B cell (primary cell): ENCODE data around the gene ITGB1. TPM values are rescaled to one million over a fixed set of nuclear protein-coding genes. Genes with fewer than 3 reads are reported as not detected.

Source experiments
- ATAC-seq: fragments of 200-7000 bp; cut with Tn5 transposase; one replicate; pipeline ENCODE4 v1.10.0; 2021; ENCODE audit warnings: low read depth, mild to moderate bottlenecking, moderate number of reproducible peaks, moderate library complexity
- CTCF ChIA-PET: fragments of 350-600 bp; sonication (Branson Sonifier 250); formaldehyde crosslinking; loops from one replicate; lab custom pipeline; 2021; ENCODE audit warnings: antibody characterized with exemption, inconsistent platforms; lab: Charles Lee
- POLR2A ChIA-PET: fragments of 350-600 bp; sonication (Branson Sonifier 250); formaldehyde crosslinking; loops from one replicate; lab custom pipeline; 2021; ENCODE audit warnings: antibody characterized with exemption; lab: Charles Lee
- DNase-seq: peaks from one replicate; pipeline ENCODE4 v3.0.0; 2013
- H2AFZ ChIP-seq: 2 replicates; pipeline ENCODE4 v1.6.1; 2012; ENCODE audit warnings: mild to moderate bottlenecking, low read depth, low read length; ENCODE audit not compliant: insufficient read depth, poor library complexity, severe bottlenecking
- H3K27ac ChIP-seq, 2 donors: 1 replicate in 1 of 2; 2 replicates in 1 of 2; pipeline ENCODE4 v1.5.1; 2012 to 2013; ENCODE audit warnings: low read length in 2 of 2, mild to moderate bottlenecking in 2 of 2, moderate library complexity in 1 of 2
- H3K27me3 ChIP-seq, 4 experiments: fragments of 200-600 bp in 1 of 4; sonication (generic) in 1 of 4; replicated peaks in 1 of 4; 1 replicate in 2 of 4; 2 replicates in 2 of 4; pipeline versions ENCODE4 v1.6.1 to v1.7.0; 2013 to 2016; ENCODE audit warnings: low read length in 3 of 4, mild to moderate bottlenecking in 2 of 4, mixed read lengths in 1 of 4, moderate library complexity in 1 of 4; ENCODE audit not compliant: insufficient read depth in 4 of 4, control insufficient read depth in 3 of 4; ENCODE audit errors: control extremely low read depth in 1 of 4
- H3K36me3 ChIP-seq, 2 experiments: replicated peaks in 1 of 2; 1 replicate in 1 of 2; 2 replicates in 1 of 2; pipeline versions ENCODE4 v1.6.1 to v1.7.1; 2013; ENCODE audit warnings: low read length in 1 of 2; ENCODE audit not compliant: insufficient read depth in 2 of 2, control insufficient read depth in 1 of 2; ENCODE audit errors: control extremely low read depth in 1 of 2, extremely low read depth in 1 of 2
- H3K4me1 ChIP-seq, 2 donors: fragments of 200-600 bp in 1 of 2; sonication (generic) in 1 of 2; 1 replicate in 1 of 2; 2 replicates in 1 of 2; pipeline versions ENCODE4 v1.5.1 to v1.6.1; 2013 to 2017; ENCODE audit warnings: low read length in 2 of 2; ENCODE audit not compliant: control insufficient read depth in 2 of 2, insufficient read depth in 2 of 2
- H3K4me2 ChIP-seq: replicated peaks from 2 replicates; pipeline ENCODE3; 2012; ENCODE audit warnings: mild to moderate bottlenecking, low read depth, low read length; ENCODE audit not compliant: poor library complexity, severe bottlenecking
- H3K4me3 ChIP-seq, 5 experiments: fragments of 200-600 bp in 1 of 5; sonication (generic) in 1 of 5; 1 replicate in 3 of 5; 2 replicates in 2 of 5; pipeline versions ENCODE4 v1.5.1 to v1.7.0; 2011 to 2016; ENCODE audit warnings: low read length in 4 of 5, mild to moderate bottlenecking in 4 of 5, low read depth in 2 of 5, control low read depth in 1 of 5, moderate library complexity in 1 of 5; ENCODE audit not compliant: insufficient read depth in 1 of 5; ENCODE audit errors: control extremely low read depth in 1 of 5, extremely low read depth in 1 of 5
- H3K79me2 ChIP-seq: fragments of 200-600 bp; sonication (generic); one replicate; pipeline ENCODE4 v1.6.0; 2016; ENCODE audit warnings: low read length; ENCODE audit not compliant: control insufficient read depth, insufficient read depth
- H3K9ac ChIP-seq: fragments of 200-600 bp; sonication (generic); 2 replicates; pipeline ENCODE4 v1.6.1; 2017; ENCODE audit warnings: mild to moderate bottlenecking, low read length, moderate library complexity
- H3K9me3 ChIP-seq, 3 donors: one replicate each; pipeline versions ENCODE4 v1.6.1 to v1.7.1; 2013; ENCODE audit warnings: low read length in 2 of 3; ENCODE audit not compliant: control insufficient read depth in 2 of 3, insufficient read depth in 1 of 3; ENCODE audit errors: control extremely low read depth in 1 of 3
- H4K20me1 ChIP-seq: 2 replicates; pipeline ENCODE4 v1.6.0; 2012; ENCODE audit warnings: mild to moderate bottlenecking, low read length; ENCODE audit not compliant: insufficient read depth, control insufficient read depth, poor library complexity, severe bottlenecking
- H3K27ac Mint-ChIP-seq: one replicate; pipeline ENCODE4 v1.8.0; 2021; ENCODE audit warnings: mixed read lengths
- H3K27me3 Mint-ChIP-seq: one replicate; pipeline ENCODE4 v1.8.0; 2021; ENCODE audit warnings: mixed read lengths
- H3K4me1 Mint-ChIP-seq: one replicate; pipeline ENCODE4 v1.8.0; 2021; ENCODE audit warnings: mixed read lengths
- H3K4me3 Mint-ChIP-seq: one replicate; pipeline ENCODE4 v1.8.0; 2021; ENCODE audit warnings: mixed read lengths
- H3K9me3 Mint-ChIP-seq: one replicate; pipeline ENCODE4 v1.8.0; 2022; ENCODE audit warnings: mixed read lengths; ENCODE audit not compliant: insufficient read depth
- CTCF ChIP-seq: fragments of 200-600 bp; IDR thresholded peaks from one replicate; pipeline ENCODE4 v1.8.0; 2022; ENCODE audit warnings: antibody characterized with exemption, mild to moderate bottlenecking
- EZH2 ChIP-seq: IDR thresholded peaks from 2 replicates; pipeline ENCODE4 v1.6.1; 2012; ENCODE audit warnings: borderline replicate concordance, low read depth, mild to moderate bottlenecking, moderate library complexity, low read length; ENCODE audit not compliant: insufficient read depth, poor library complexity, severe bottlenecking
- WGBS: methylation state at CpG from one replicate; pipeline ENCODE4 v1.1.5; 2013; ENCODE audit warnings: missing lambda C conversion rate; ENCODE audit not compliant: insufficient coverage; 5-methylcytosine and 5-hydroxymethylcytosine counted together
- intact Hi-C: fragments of 100-400 bp; cut with micrococcal nuclease; formaldehyde crosslinking; loops from one replicate; pipeline ENCODE4 v1.10.0; 2022
- polyA plus RNA-seq: library from polyadenylated mRNA; depleted of rRNA; stranded (reverse); fragments of >200 nt; gene quantifications from 2 replicates; pipeline ENCODE4 v1.2.3, GENCODE V29; 2012
- total RNA-seq, 2 donors: library from RNA; stranded (reverse); fragments of 120-200 nt in 1 of 2; gene quantifications; 1 replicate in 1 of 2; 2 replicates in 1 of 2; pipeline versions ENCODE4 v1.2.3 to v1.2.4, GENCODE V29; 2013 to 2022

Gene ITGB1
- total and polyA plus RNA-seq, 2 donors (not counting 1 experiment from before 2014, with no cell fraction given): 30.8 to 128 TPM

GRCh38 chr10:32976338-32976737 lies 18.3 kb upstream of the ITGB1 start:
- intact Hi-C loops: no loop called here
- Histone ChIP-seq H3K27me3 (peaks cover 0 to 2% (median 0%) of the 10 kb centered on the region in 4 experiments), H3K79me2 (no peaks in the 10 kb centered on the region), H4K20me1 (no peaks in the 10 kb centered on the region), H3K27ac (no peak overlapping the region), H3K4me1 (peaks cover 3 to 29% of the 10 kb centered on the region in 2 donors), H3K9ac (no peak overlapping the region), H3K36me3 (no peaks in the 10 kb centered on the region), H3K4me3 (no peak overlapping the region), H3K4me2 (no peak overlapping the region), H3K9me3 (no peaks in the 10 kb centered on the region), H2AFZ (no peak overlapping the region)
- Mint-ChIP-seq H3K4me3 (no peak overlapping the region), H3K27me3 (no peaks in the 10 kb centered on the region), H3K4me1 (peaks cover 32% of the 10 kb centered on the region), H3K27ac (no peak overlapping the region), H3K9me3 (no peaks in the 10 kb centered on the region)
- 90% methylated on average over 2 of the region's 3 CpGs for WGBS
- CTCF ChIA-PET: interaction anchor here (1.4 kb wide), 1 partner anchor 179 kb away, joined by 3 read pairs; no protein-coding TSS in a partner anchor
- TF ChIP-seq CTCF: no peak
- no peak for TF ChIP-seq EZH2
- DNase-seq: no peak
- POLR2A ChIA-PET: no interaction called here
- no peak for ATAC-seq

- Histone ChIP-seq H3K4me1 (peaks cover 0 to 23% of the 10 kb centered on the region in 2 donors), H3K9ac (no peak overlapping the region), H3K4me3 (peak overlapping the region in 1 of 5 experiments; percentile 14), H3K27me3 (peaks cover 0 to 2% (median 0%) of the 10 kb centered on the region in 4 experiments), H4K20me1 (no peaks in the 10 kb centered on the region), H3K4me2 (peak overlapping the region; percentile 35), H3K27ac (no peak overlapping the region), H2AFZ (no peak overlapping the region), H3K9me3 (no peaks in the 10 kb centered on the region), H3K36me3 (no peaks in the 10 kb centered on the region), H3K79me2 (no peaks in the 10 kb centered on the region)
- DNase-seq (no peak), ATAC-seq (peak; percentile 28)
- intact Hi-C loops: no loop called here
- H3K4me3 Mint-ChIP-seq: peak overlapping the region; percentile 86
- no peak overlapping the region for H3K27ac Mint-ChIP-seq
- ChIA-PET CTCF (no interaction called here), POLR2A (no interaction called here)
- no peak for TF ChIP-seq CTCF
- TF ChIP-seq EZH2: no peak
- H3K27me3 Mint-ChIP-seq: no peaks in the 10 kb centered on the region
- H3K9me3 Mint-ChIP-seq: no peaks in the 10 kb centered on the region
- peaks cover 30% of the 10 kb centered on the region for H3K4me1 Mint-ChIP-seq
Observed at GRCh38 chr10:32972929-32973328, 14.9 kb upstream of the ITGB1 start.
